Measurements from ENCODE around the gene CCDC138. TPM values are rescaled to one million over a fixed set of nuclear protein-coding genes. Genes with fewer than 3 reads are reported as not detected.

CCDC138 gene
- total RNA-seq, 2 donors from 2014 or later, result 4.2 to 4.5 TPM

GRCh38 chr2:108898315-108899082 lies 111.9 kb downstream of the CCDC138 start:
- H3K4me1 ChIP-seq (replicated peaks), result no peaks in the 10 kb centered on the region
- no peak overlapping the region for H3K4me3 ChIP-seq
- H3K27ac ChIP-seq, result no peak overlapping the region
- intact Hi-C loops (cut with DNase I), result no loop called here
- H3K27me3 ChIP-seq (replicated peaks; ENCODE audit: insufficient read depth), result no peaks in the 10 kb centered on the region
- H3K9me3 ChIP-seq, result no peaks in the 10 kb centered on the region
- no peak for DNase-seq (ENCODE audit: low spot score)
- TF ChIP-seq POLR2A (IDR thresholded peaks at IDR 0.05) (no peak), CTCF (IDR thresholded peaks at IDR 0.05) (no peak), POLR2AphosphoS5 (IDR thresholded peaks at IDR 0.05) (no peak)
- no peaks in the 10 kb centered on the region for H3K36me3 ChIP-seq
- 62% methylated on average over 1 of the region's 1 CpG for WGBS

- Histone ChIP-seq H3K27me3 (replicated peaks; ENCODE audit: insufficient read depth) (no peaks in the 10 kb centered on the region), H3K36me3 (no peaks in the 10 kb centered on the region), H3K27ac (no peak overlapping the region), H3K4me3 (no peak overlapping the region), H3K4me1 (replicated peaks) (no peaks in the 10 kb centered on the region), H3K9me3 (no peaks in the 10 kb centered on the region)
- TF ChIP-seq POLR2AphosphoS5 (IDR thresholded peaks at IDR 0.05), result no peak
- TF ChIP-seq POLR2A (IDR thresholded peaks at IDR 0.05), result no peak
- intact Hi-C loops (cut with DNase I), result no loop called here
- DNase-seq (ENCODE audit: low spot score), result no peak
- 45% methylated on average over 3 of the region's 3 CpGs for WGBS
Measured at GRCh38 chr2:108904680-108905079, 118.1 kb downstream of the CCDC138 start.

GRCh38 chr2:108905176-108905575 lies 118.6 kb downstream of the CCDC138 start:
- no peaks in the 10 kb centered on the region for H3K4me1 ChIP-seq (replicated peaks)
- H3K4me3 ChIP-seq, result no peak overlapping the region
- H3K36me3 ChIP-seq, result no peaks in the 10 kb centered on the region
- H3K27me3 ChIP-seq (replicated peaks; ENCODE audit: insufficient read depth), result no peaks in the 10 kb centered on the region
- H3K27ac ChIP-seq, result no peak overlapping the region
- no peak for DNase-seq (ENCODE audit: low spot score)
- 31% methylated on average over 3 of the region's 3 CpGs for WGBS
- H3K9me3 ChIP-seq, result no peaks in the 10 kb centered on the region
- TF ChIP-seq CTCF (IDR thresholded peaks at IDR 0.05) (no peak), POLR2AphosphoS5 (IDR thresholded peaks at IDR 0.05) (no peak), POLR2A (IDR thresholded peaks at IDR 0.05) (no peak)
- intact Hi-C loops (cut with DNase I), result no loop called here

- WGBS, result 84% methylated on average over 13 of the region's 13 CpGs
- intact Hi-C loops (cut with DNase I), result no loop called here
- Histone ChIP-seq H3K4me3 (no peak overlapping the region), H3K4me1 (replicated peaks) (no peaks in the 10 kb centered on the region), H3K9me3 (no peaks in the 10 kb centered on the region), H3K27ac (no peak overlapping the region), H3K36me3 (no peaks in the 10 kb centered on the region), H3K27me3 (replicated peaks; ENCODE audit: insufficient read depth) (no peaks in the 10 kb centered on the region)
- TF ChIP-seq CTCF (IDR thresholded peaks at IDR 0.05) (no peak), POLR2AphosphoS5 (IDR thresholded peaks at IDR 0.05) (no peak), POLR2A (IDR thresholded peaks at IDR 0.05) (no peak)
- no peak for DNase-seq (ENCODE audit: low spot score)
Measured at GRCh38 chr2:108905906-108906305, 119.3 kb downstream of the CCDC138 start.

- Histone ChIP-seq H3K4me1 (replicated peaks) (no peaks in the 10 kb centered on the region), H3K27ac (no peak overlapping the region), H3K9me3 (no peaks in the 10 kb centered on the region), H3K27me3 (replicated peaks; ENCODE audit: insufficient read depth) (no peaks in the 10 kb centered on the region), H3K4me3 (no peak overlapping the region), H3K36me3 (no peaks in the 10 kb centered on the region)
- no peak for TF ChIP-seq POLR2A (IDR thresholded peaks at IDR 0.05)
- TF ChIP-seq CTCF (IDR thresholded peaks at IDR 0.05), result no peak
- TF ChIP-seq POLR2AphosphoS5 (IDR thresholded peaks at IDR 0.05), result no peak
- WGBS, result 83% methylated on average over 13 of the region's 15 CpGs
- intact Hi-C loops (cut with DNase I), result no loop called here
- peak; percentile 4 for DNase-seq (ENCODE audit: low spot score)
Measured at GRCh38 chr2:108906403-108907077, 120.0 kb downstream of the CCDC138 start.
